ENCODE data around the gene PALM. TPM values are rescaled to one million over a fixed set of nuclear protein-coding genes. Genes with fewer than 3 reads are reported as not detected.

Gene PALM
- total RNA-seq, 4 donors from 2014 or later: 42.8 to 119 (median 70.8) TPM

GRCh38 chr19:772730-773436 is 64.1 kb downstream of the PALM start:
- Histone ChIP-seq H3K4me1 (peaks cover 5 to 8% (median 6%) of the 10 kb centered on the region in 4 donors), H3K27ac (replicated peaks in 1 of 4) (no peak overlapping the region), H3K9me3 (no peaks in the 10 kb centered on the region), H3K36me3 (no peaks in the 10 kb centered on the region), H3K27me3 (peaks cover 0 to 35% (median 1%) of the 10 kb centered on the region in 4 donors), H3K4me3 (no peak overlapping the region)
- no peak for TF ChIP-seq CTCF (IDR thresholded peaks at IDR 0.05)
- TF ChIP-seq POLR2A (IDR thresholded peaks at IDR 0.05; ENCODE audit: low read depth): no peak
- no peak for TF ChIP-seq POLR2AphosphoS5 (IDR thresholded peaks at IDR 0.05)
- no peak for TF ChIP-seq EP300 (IDR thresholded peaks at IDR 0.05)
- intact Hi-C loops (cut with DNase I): no loop called here
- WGBS: 84% methylated on average over 12 of the region's 18 CpGs
- no peak for DNase-seq (ENCODE audit: extremely low spot score)

- Histone ChIP-seq H3K27me3 (peaks cover 0 to 32% (median 0%) of the 10 kb centered on the region in 4 donors), H3K27ac (replicated peaks in 1 of 4) (no peak overlapping the region), H3K36me3 (no peaks in the 10 kb centered on the region), H3K9me3 (no peaks in the 10 kb centered on the region), H3K4me3 (no peak overlapping the region), H3K4me1 (peaks cover 0 to 8% (median 3%) of the 10 kb centered on the region in 4 donors)
- DNase-seq (ENCODE audit: extremely low spot score): no peak
- WGBS: 92% methylated on average over 18 of the region's 18 CpGs
- intact Hi-C loops (cut with DNase I): no loop called here
- no peak for TF ChIP-seq EP300 (IDR thresholded peaks at IDR 0.05)
- TF ChIP-seq POLR2A (IDR thresholded peaks at IDR 0.05; ENCODE audit: low read depth): no peak
- no peak for TF ChIP-seq POLR2AphosphoS5 (IDR thresholded peaks at IDR 0.05)
- TF ChIP-seq CTCF (IDR thresholded peaks at IDR 0.05): no peak
These were observed 67.8 kb downstream of the PALM start for GRCh38 chr19:776549-776948.

- 71% methylated on average over 35 of the region's 36 CpGs for WGBS
- H3K27ac ChIP-seq (replicated peaks in 1 of 4): peak overlapping the region in 3 of 4 donors; percentile 34 to 58 (median 43)
- H3K36me3 ChIP-seq: no peaks in the 10 kb centered on the region
- TF ChIP-seq POLR2AphosphoS5 (IDR thresholded peaks at IDR 0.05): peak; percentile 7 to 19
- TF ChIP-seq POLR2A (IDR thresholded peaks at IDR 0.05; ENCODE audit: low read depth): no peak
- DNase-seq (ENCODE audit: extremely low spot score): no peak
- H3K4me3 ChIP-seq: peak overlapping the region in 1 of 4 donors; percentile 3
- peaks cover 7 to 27% (median 13%) of the 10 kb centered on the region in 4 donors for H3K4me1 ChIP-seq
- intact Hi-C loops (cut with DNase I): no loop called here
- H3K27me3 ChIP-seq: peaks cover 0 to 31% (median 0%) of the 10 kb centered on the region in 4 donors
- H3K9me3 ChIP-seq: no peaks in the 10 kb centered on the region
These were observed 70.3 kb downstream of the PALM start for GRCh38 chr19:778910-779653.

GRCh38 chr19:780935-781334 is 72.2 kb downstream of the PALM start:
- Histone ChIP-seq H3K27me3 (peaks cover 0 to 24% (median 0%) of the 10 kb centered on the region in 4 donors), H3K4me1 (peaks cover 7 to 34% (median 13%) of the 10 kb centered on the region in 4 donors), H3K36me3 (no peaks in the 10 kb centered on the region), H3K9me3 (no peaks in the 10 kb centered on the region), H3K4me3 (no peak overlapping the region), H3K27ac (replicated peaks in 1 of 4) (no peak overlapping the region)
- DNase-seq (ENCODE audit: extremely low spot score): no peak
- no peak for TF ChIP-seq EP300 (IDR thresholded peaks at IDR 0.05)
- TF ChIP-seq POLR2A (IDR thresholded peaks at IDR 0.05; ENCODE audit: low read depth): no peak
- intact Hi-C loops (cut with DNase I): no loop called here
- WGBS: 92% methylated on average over 8 of the region's 15 CpGs

GRCh38 chr19:781800-782184 is 73.1 kb downstream of the PALM start:
- H3K4me1 ChIP-seq: peaks cover 7 to 34% (median 13%) of the 10 kb centered on the region in 4 donors
- H3K4me3 ChIP-seq: peak overlapping the region in 3 of 4 donors; percentile 12 to 34 (median 18)
- TF ChIP-seq POLR2AphosphoS5 (IDR thresholded peaks at IDR 0.05) (no peak), EP300 (IDR thresholded peaks at IDR 0.05) (no peak)
- no peaks in the 10 kb centered on the region for H3K36me3 ChIP-seq
- 90% methylated on average over 16 of the region's 19 CpGs for WGBS
- intact Hi-C loops (cut with DNase I): no loop called here
- H3K27me3 ChIP-seq: peaks cover 0 to 22% (median 0%) of the 10 kb centered on the region in 4 donors
- H3K27ac ChIP-seq (replicated peaks in 1 of 4): peak overlapping the region in 3 of 4 donors; percentile 37 to 61 (median 60)
- H3K9me3 ChIP-seq: no peaks in the 10 kb centered on the region
- DNase-seq (ENCODE audit: extremely low spot score): no peak
